ENCODE data around the gene PDIA6.

PDIA6 gene

DNA sequence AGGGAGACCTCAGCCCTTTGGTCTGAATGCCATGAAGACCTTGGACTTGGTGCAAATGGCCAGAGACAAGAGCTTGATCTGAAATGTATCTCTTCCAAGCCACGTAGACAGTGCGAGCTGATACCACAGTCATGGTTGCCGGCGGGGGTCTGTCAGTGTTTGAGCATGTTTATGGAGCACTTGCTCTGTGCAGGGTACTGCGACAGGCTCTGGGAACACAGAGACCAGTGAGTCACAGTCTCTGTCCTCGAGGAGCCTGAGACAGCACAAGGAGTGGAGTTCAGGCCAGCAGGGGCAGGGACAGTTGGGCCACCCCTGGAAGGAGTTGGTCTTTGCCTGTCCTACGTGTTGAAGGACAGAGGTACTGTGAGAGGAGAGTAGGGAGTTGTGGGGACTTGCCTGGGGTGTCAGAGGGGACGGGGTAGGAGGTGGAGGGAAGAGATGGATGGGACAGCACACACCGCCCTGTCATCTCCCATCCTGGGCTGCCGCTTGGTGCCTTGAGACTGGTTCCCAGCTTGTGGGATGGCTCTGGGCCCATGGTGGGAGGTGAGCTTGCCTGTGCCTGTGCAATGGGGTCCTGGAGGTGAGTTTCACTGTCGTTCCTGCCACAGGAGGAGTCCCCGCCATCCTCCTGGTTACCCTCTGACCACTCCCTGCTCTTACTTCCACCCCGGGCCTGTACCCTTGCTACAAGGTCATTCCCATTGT is 51.6 kb downstream of the PDIA6 start:
- DNase-seq, result no peak

GRCh38 chr2:10759151-10759714 is 53.4 kb downstream of the PDIA6 start:
- no peak for DNase-seq

GRCh38 chr2:10757814-10758286 is 54.7 kb downstream of the PDIA6 start:
- DNase-seq, result no peak

DNA sequence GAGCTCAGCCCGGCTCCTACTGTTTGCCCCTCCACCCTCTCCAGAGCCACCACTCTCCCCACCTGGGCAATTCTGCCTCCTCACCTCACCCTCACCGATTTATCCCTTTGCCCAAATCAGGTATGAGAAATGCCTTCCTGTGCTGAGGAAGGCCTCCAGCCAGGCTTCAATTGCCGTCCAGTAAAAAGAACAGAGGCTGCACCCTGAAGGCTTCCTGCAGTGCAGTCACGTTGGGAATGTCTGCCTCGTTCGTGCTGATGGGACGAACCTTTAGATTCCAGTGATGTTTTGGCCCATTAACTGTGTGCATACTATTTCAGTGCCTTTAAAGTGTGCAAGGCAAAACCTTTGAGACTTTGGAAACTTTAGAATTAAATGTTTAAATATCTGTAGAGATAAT is 57.0 kb downstream of the PDIA6 start:
- no peak for DNase-seq

DNA sequence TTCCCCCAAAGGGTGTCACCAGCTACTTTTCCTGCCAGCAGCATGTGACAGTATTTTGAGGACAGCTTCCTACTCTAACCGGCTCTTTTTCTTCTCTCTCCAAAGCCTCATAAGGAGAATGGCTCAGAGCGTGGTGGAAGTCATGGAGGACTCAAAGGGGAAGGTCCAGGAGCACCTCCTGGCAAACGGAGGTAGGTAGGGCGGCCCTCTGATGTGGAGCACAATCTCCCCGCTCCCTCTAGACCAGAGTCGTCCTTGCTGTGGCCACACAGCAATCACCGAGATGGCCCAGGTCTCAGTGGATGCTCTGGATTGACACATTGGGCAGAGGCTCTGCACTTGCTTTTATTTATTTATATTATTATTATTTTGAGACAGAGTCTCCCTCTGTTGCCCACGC is 58.7 kb downstream of the PDIA6 start:
- no peak for DNase-seq

- no peak for DNase-seq
These were observed 59.4 kb downstream of the PDIA6 start for GRCh38 chr2:10753156-10753555.

DNA sequence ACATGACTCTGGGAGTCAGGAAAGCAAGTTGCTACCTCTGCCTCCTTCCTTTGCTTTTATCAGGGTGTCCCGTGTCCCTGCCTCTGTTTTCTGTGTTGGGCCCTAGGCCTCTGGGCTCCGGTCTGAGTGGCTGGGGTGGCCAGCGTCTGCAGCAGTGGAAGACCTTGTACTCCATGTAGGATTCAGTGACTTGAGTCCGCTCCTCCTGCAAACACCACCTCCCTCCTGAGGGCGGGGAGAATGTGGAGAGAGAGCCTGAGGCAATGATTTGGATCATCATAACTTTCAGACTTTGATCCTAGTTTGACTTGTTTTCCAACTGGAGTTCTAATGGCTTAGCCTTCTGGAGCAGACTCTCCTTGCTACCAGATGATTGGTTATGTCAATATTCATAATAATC is 60.3 kb downstream of the PDIA6 start:
- no peak for DNase-seq

DNA sequence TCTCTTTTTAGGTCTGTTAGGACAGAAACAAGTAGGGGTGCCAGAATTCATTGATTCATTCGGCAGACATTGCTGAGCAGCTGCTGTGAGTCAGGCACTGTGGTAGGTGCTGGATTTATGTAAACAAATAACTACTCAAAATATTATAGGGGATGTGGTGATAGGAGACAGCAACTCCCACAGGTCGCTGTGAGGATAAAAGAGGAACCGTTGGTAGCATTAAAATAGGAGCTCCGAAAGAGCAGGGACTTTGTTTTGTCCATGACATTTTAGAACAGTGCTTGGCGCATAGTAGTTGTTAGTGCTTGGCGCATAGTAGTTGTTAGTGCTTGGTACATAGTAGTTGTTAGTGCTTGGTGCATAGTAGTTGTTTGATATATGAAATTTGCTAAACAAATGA is 62.0 kb downstream of the PDIA6 start:
- DNase-seq, result no peak

DNA sequence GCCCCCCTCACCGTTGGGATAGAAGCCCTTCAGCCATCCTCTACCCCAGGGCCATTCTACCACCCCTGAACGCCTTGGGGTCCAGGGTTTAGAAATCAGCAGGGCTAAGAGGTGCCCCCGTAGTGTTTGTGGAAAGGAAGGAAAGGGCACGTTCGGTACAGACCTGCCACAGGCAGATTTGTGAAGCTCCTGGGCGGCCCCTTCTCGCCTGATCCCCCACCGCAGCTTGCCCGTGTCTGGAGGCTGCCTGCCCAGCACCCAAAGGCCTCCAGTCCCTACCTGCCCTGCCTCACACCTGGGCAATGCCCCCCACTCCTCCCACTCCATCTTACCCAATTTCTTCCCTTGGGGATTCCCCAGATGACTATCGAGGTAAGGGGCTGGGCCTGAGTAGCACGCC is 69.9 kb downstream of the PDIA6 start:
- DNase-seq, result no peak

DNA sequence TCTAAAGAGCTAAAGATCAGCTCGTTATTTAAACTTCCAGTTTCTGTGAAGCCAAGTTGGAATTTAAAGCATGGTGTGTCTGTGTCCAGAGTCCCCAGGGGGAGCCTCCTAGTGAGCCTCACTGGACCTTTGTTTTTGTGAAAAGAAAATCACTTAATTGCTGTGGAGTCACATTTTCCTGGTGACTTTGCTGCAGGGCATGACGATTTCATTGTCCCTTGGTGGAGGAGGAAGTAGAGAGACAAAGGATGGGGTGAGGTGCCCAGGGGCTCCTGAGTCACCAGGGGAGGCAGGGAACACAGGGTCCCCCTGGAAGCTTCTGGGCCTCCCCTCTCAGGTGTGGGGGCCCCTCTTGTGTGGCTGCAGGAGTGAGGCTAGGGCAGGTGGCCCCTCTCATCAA is 71.4 kb downstream of the PDIA6 start:
- DNase-seq, result no peak

- DNase-seq, result no peak
These were observed 72.4 kb downstream of the PDIA6 start for GRCh38 chr2:10740226-10740625.

- DNase-seq, result no peak
These were observed 74.4 kb downstream of the PDIA6 start for GRCh38 chr2:10738192-10738591.

DNA sequence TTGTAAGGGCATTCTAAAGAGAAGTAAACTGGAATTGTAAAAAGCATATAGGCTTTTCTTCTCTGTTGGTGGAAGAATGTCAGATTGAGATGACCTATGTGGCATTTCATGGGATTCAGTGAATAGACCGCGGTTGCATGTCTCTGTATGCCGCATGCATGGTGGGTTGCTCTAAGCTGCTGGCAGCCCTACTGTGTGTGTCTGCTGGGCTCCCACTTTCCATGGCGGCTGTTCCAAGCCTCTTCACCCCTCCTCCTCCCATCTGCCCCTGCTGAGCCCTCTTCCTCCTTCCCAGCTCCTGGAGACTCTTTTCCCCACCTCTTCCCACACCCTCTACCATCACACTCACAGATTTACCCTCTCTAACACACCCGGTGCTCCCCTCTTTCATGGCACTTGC is 78.6 kb downstream of the PDIA6 start:
- DNase-seq, result no peak

DNA sequence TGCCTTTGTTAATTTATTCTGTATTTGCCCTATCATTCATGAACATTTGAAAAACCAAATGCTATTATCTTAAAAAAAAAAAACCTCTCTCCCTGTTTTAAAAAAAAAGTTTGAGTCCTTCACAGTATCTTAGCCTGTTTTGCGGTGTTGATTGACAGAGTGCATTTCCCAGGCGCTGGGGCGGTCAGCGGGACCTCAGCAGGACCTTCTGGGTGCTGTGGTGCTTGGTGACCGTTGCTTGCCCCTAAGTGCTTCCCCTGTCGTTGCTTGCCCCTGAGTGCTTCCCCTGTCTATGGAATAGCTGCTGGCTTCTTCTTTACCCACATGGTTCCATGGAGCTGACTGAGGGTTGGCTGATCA is 79.0 kb downstream of the PDIA6 start:
- DNase-seq, result no peak
